Loucy (cell line): ENCODE measurements around the gene PRKN.
"Not testable (repeated sequence)": the region's sequence is repeated elsewhere in the genome, so short reads cannot be mapped to it uniquely, and the experiment has no call there.

Experiments
- H2AFZ ChIP-seq: fragments of 200-600 bp; sonication (generic); 2 replicates; pipeline ENCODE4 v1.6.0; 2016; ENCODE audit warnings: antibody characterized with exemption, mild to moderate bottlenecking, low read length, moderate library complexity
- H3F3A ChIP-seq: fragments of 200-600 bp; 2 replicates; pipeline ENCODE4 v1.6.0; 2016; ENCODE audit warnings: antibody characterized with exemption, low read depth, mild to moderate bottlenecking
- H3K27me3 ChIP-seq: fragments of 200-600 bp; sonication (generic); 2 replicates; pipeline ENCODE4 v1.6.1; 2014; ENCODE audit warnings: low read length, mild to moderate bottlenecking; ENCODE audit not compliant: insufficient read depth, poor library complexity, severe bottlenecking
- H3K36me3 ChIP-seq: fragments of 200-600 bp; sonication (generic); 2 replicates; pipeline ENCODE4 v1.6.1; 2016; ENCODE audit warnings: low read length; ENCODE audit not compliant: insufficient read depth
- H3K4me1 ChIP-seq: fragments of 200-600 bp; sonication (generic); 2 replicates; pipeline ENCODE4 v1.5.1; 2014; ENCODE audit warnings: low read length, mild to moderate bottlenecking; ENCODE audit not compliant: insufficient read depth, poor library complexity, severe bottlenecking
- H3K4me2 ChIP-seq: fragments of 200-600 bp; sonication (generic); 2 replicates; pipeline ENCODE4 v1.6.0; 2014; ENCODE audit warnings: antibody characterized with exemption, low read length, low read depth, mild to moderate bottlenecking; ENCODE audit not compliant: poor library complexity, severe bottlenecking
- H3K4me3 ChIP-seq: fragments of 200-600 bp; sonication (generic); 2 replicates; pipeline ENCODE4 v1.5.1; 2014; ENCODE audit warnings: low read length, mild to moderate bottlenecking, mixed read lengths; ENCODE audit not compliant: poor library complexity, severe bottlenecking
- H3K79me2 ChIP-seq: fragments of 200-600 bp; sonication (generic); 2 replicates; pipeline ENCODE4 v1.6.1; 2014; ENCODE audit warnings: low read length; ENCODE audit not compliant: insufficient read depth
- H3K9ac ChIP-seq: fragments of 200-600 bp; sonication (generic); 2 replicates; pipeline ENCODE4 v1.6.0; 2014; ENCODE audit warnings: mild to moderate bottlenecking, low read depth, low read length, moderate library complexity; ENCODE audit not compliant: poor library complexity, severe bottlenecking
- H3K9me2 ChIP-seq: fragments of 200-600 bp; sonication (generic); replicated peaks from 2 replicates; pipeline ENCODE4 v1.6.1; 2016; ENCODE audit warnings: low read depth, low read length, mixed read lengths
- H3K9me3 ChIP-seq: fragments of 200-600 bp; sonication (generic); 2 replicates; pipeline ENCODE4 v1.6.1; 2014; ENCODE audit warnings: mild to moderate bottlenecking, antibody characterized with exemption, low read length, low read depth; ENCODE audit not compliant: insufficient read depth
- H4K20me1 ChIP-seq: fragments of 200-600 bp; sonication (generic); 2 replicates; pipeline ENCODE4 v1.6.0; 2014; ENCODE audit warnings: antibody characterized with exemption, low read length, mild to moderate bottlenecking; ENCODE audit not compliant: insufficient read depth, poor library complexity, severe bottlenecking
- EZH2phosphoT487 ChIP-seq: fragments of 200-600 bp; IDR thresholded peaks from 2 replicates; pipeline ENCODE4 v1.6.1; 2018; ENCODE audit warnings: antibody characterized with exemption, mild to moderate bottlenecking, moderate library complexity, borderline replicate concordance
- TF ChIP-seq, protein P1 (sequence below): fragments of 200-600 bp; sonication (generic); conservative IDR thresholded peaks from 2 replicates; pipeline ENCODE4 v1.5.1; 2014; ENCODE audit warnings: mild to moderate bottlenecking, antibody characterized with exemption, low read length

Gene PRKN

DNA sequence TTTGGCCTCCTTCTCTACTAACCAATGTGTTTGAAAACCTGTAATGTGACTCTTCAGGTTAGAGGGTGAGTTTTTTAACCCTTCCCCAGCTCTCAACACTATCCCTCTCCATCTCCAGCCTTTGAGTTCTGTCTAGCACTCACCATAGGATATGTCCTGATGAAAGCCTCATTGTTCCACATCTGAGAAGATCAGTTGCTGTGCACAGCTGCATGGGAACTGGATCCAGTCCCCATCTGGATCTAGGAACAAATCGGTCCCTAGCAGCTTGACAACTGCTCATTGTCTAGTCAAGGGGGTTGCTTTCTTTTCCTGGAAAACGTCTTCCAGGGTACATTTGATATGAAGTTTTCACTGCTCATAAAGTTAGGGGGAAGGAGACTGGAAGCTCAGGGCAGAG is 1408.3 kb downstream of the PRKN start:
- H2AFZ ChIP-seq, result no peak overlapping the region
- H3K4me2 ChIP-seq, result no peak overlapping the region
- no peaks in the 10 kb centered on the region for H3K4me1 ChIP-seq
- H3F3A ChIP-seq, result no peaks in the 10 kb centered on the region
- no peak overlapping the region for H3K9ac ChIP-seq
- H3K27me3 ChIP-seq, result no peaks in the 10 kb centered on the region
- no peaks in the 10 kb centered on the region for H3K9me3 ChIP-seq
- TF ChIP-seq, protein P1, sequence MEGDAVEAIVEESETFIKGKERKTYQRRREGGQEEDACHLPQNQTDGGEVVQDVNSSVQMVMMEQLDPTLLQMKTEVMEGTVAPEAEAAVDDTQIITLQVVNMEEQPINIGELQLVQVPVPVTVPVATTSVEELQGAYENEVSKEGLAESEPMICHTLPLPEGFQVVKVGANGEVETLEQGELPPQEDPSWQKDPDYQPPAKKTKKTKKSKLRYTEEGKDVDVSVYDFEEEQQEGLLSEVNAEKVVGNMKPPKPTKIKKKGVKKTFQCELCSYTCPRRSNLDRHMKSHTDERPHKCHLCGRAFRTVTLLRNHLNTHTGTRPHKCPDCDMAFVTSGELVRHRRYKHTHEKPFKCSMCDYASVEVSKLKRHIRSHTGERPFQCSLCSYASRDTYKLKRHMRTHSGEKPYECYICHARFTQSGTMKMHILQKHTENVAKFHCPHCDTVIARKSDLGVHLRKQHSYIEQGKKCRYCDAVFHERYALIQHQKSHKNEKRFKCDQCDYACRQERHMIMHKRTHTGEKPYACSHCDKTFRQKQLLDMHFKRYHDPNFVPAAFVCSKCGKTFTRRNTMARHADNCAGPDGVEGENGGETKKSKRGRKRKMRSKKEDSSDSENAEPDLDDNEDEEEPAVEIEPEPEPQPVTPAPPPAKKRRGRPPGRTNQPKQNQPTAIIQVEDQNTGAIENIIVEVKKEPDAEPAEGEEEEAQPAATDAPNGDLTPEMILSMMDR, result no peak
- TF ChIP-seq EZH2phosphoT487, result no peak
- no peaks in the 10 kb centered on the region for H4K20me1 ChIP-seq
- no peak overlapping the region for H3K4me3 ChIP-seq
- no peaks in the 10 kb centered on the region for H3K9me2 ChIP-seq
- H3K36me3 ChIP-seq, result no peaks in the 10 kb centered on the region
- H3K79me2 ChIP-seq, result no peaks in the 10 kb centered on the region

DNA sequence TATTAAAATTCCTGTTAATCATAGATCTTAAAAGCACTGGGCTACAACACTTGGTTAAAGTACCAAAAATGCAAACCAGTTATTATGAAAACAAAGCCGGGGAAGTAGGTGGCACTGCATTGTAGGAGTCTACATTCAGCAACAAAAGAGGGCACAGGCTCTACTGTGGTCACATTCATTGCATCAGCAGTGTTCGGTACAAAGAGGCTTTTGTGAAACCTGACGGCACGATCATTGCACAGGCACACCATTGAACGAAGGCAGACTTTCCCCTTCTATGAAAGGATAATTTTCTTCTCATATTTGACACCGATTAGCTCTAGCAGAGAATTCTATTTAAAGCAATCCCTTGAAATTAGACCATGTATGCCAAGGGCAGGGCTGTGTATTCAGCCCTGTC is 1409.1 kb downstream of the PRKN start:
- H3K4me3 ChIP-seq, result no peak overlapping the region
- no peak overlapping the region for H2AFZ ChIP-seq
- TF ChIP-seq, protein P1, result no peak
- no peak for TF ChIP-seq EZH2phosphoT487
- H3K9me2 ChIP-seq, result no peaks in the 10 kb centered on the region
- H3K4me1 ChIP-seq, result no peaks in the 10 kb centered on the region
- no peaks in the 10 kb centered on the region for H3K27me3 ChIP-seq
- H3K79me2 ChIP-seq, result no peaks in the 10 kb centered on the region
- H3K36me3 ChIP-seq, result no peaks in the 10 kb centered on the region
- no peaks in the 10 kb centered on the region for H4K20me1 ChIP-seq
- no peaks in the 10 kb centered on the region for H3F3A ChIP-seq
- H3K4me2 ChIP-seq, result no peak overlapping the region
- H3K9me3 ChIP-seq, result no peaks in the 10 kb centered on the region
- no peak overlapping the region for H3K9ac ChIP-seq

DNA sequence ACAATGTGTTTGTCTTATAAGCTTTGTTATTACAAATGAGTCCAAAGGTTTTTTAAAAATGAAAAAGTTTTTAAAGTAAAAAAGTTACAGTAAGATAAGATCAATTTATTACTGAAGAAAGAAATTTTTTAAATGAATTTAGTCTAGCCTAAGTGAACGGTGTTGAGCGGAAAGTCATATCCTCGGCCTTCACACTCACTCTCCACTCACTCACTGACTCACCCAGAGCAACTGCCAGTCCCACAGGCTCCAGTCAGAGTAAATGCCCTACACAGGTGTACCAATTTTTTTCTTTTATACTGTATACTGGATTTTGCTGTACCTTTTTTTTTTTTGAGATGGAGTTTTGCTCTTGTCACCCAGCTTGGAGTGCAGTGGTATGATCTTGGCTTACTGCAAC is 1411.0 kb downstream of the PRKN start:
- no peak overlapping the region for H2AFZ ChIP-seq
- H3K36me3 ChIP-seq, result no peaks in the 10 kb centered on the region
- H3F3A ChIP-seq, result no peaks in the 10 kb centered on the region
- H3K4me1 ChIP-seq, result no peaks in the 10 kb centered on the region
- no peak overlapping the region for H3K9ac ChIP-seq
- H3K4me3 ChIP-seq, result no peak overlapping the region
- no peak overlapping the region for H3K4me2 ChIP-seq
- no peaks in the 10 kb centered on the region for H3K27me3 ChIP-seq
- no peaks in the 10 kb centered on the region for H3K9me2 ChIP-seq
- H3K9me3 ChIP-seq, result no peaks in the 10 kb centered on the region
- no peaks in the 10 kb centered on the region for H4K20me1 ChIP-seq
- no peak for TF ChIP-seq EZH2phosphoT487
- TF ChIP-seq, protein P1, result no peak
- H3K79me2 ChIP-seq, result no peaks in the 10 kb centered on the region

DNA sequence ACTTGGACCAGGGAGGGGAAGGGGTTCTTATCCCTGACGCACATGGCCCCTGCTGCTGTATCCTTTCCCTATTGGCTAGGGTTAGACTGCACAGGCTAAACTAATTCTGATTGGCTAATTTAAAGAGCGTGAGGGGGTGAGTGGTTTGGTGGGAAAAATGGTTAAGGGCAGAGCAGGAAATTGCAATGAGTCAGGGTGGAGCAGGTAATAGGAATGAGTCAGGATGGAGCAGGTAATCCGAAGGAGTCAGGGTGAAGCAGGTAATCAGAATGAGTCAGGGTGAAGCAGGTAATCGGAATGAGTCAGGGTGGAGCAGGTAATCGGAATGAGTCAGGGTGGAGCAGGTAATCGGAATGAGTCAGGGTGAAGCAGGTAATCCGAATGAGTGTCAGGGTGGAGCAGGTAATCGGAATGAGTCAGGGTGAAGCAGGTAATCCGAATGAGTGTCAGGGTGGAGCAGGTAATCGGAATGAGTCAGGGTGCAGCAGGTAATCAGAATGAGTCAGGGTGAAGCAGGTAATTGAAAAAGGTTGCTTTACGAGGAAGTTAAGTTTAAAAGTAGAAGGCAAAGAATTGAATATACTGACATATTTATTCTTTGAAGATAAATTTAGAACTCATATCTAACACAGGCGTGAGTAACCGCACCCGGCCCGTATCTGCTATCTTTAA is 1412.2 kb downstream of the PRKN start:
- not testable (repeated sequence) for H3K79me2 ChIP-seq, H3K4me3 ChIP-seq, H3F3A ChIP-seq, H3K9me3 ChIP-seq, H4K20me1 ChIP-seq, H3K9ac ChIP-seq, H3K4me1 ChIP-seq, H2AFZ ChIP-seq, H3K9me2 ChIP-seq, H3K36me3 ChIP-seq, H3K27me3 ChIP-seq, H3K4me2 ChIP-seq

DNA sequence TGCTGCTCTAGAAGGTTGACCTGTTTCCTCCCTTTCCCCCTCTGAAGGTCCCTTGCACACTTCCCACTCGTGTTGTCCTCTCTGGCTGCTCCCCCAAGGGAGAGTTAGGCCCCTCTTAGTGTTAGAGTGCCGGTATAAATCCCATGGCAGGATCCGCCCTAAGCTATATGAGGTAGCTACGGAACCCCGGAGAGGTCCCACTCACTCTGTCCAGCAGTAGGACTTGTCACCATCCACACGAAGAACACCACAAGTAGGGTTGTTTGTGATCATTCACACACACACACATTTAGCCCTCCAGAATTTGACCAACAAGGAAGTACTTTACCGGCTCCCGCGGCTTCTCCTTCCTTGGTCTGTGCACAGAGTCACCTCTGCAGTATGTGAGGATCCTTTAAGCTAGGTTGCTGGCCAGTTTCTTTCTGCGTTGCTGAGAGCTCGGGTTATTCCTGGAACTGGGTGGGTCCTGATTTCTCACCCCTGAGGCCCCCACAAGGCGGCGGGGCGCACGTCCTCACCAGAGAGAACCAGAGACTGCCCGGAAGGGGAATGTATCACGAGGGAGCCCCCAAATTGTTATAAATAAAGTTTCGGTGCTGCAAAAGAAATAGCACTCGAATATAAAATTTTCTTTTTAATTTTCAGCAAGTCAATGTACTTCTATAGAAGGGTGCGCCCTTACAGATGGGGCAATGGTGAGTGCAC is 1412.9 kb downstream of the PRKN start:
- H3K27me3 ChIP-seq, H3K79me2 ChIP-seq, H4K20me1 ChIP-seq, H2AFZ ChIP-seq, H3K9me3 ChIP-seq, H3K4me2 ChIP-seq, H3F3A ChIP-seq, H3K4me1 ChIP-seq, H3K4me3 ChIP-seq, H3K36me3 ChIP-seq, H3K9ac ChIP-seq, H3K9me2 ChIP-seq: not testable (repeated sequence)
